MG63 (cell line): ENCODE data around the gene RAB37. TPM values are rescaled to one million over a fixed set of nuclear protein-coding genes. Genes with fewer than 3 reads are reported as not detected.

ENCODE experiments used
- DNase-seq: peaks from one replicate; pipeline ENCODE4 v3.0.0-alpha.2; 2020
- H3K27me3 ChIP-seq: fragments of 250-450 bp; sonication (Bioruptor Pico); 2 replicates; pipeline ENCODE4 v1.5.1; 2020; ENCODE audit warnings: mild to moderate bottlenecking, moderate library complexity
- H3K36me3 ChIP-seq: fragments of 250-450 bp; sonication (Bioruptor Pico); 2 replicates; pipeline ENCODE4 v1.5.1; 2020; ENCODE audit warnings: mild to moderate bottlenecking, moderate library complexity
- H3K4me3 ChIP-seq: fragments of 250-450 bp; sonication (Bioruptor Pico); 2 replicates; pipeline ENCODE4 v1.5.1; 2020; ENCODE audit warnings: mild to moderate bottlenecking, moderate library complexity
- H3K9me3 ChIP-seq: fragments of 250-450 bp; sonication (Bioruptor Pico); 2 replicates; pipeline ENCODE4 v1.5.1; 2020; ENCODE audit warnings: mild to moderate bottlenecking, moderate library complexity
- total RNA-seq: library from RNA; depleted of rRNA; stranded (reverse); fragments of >200 nt; shearing (Covaris generic); gene quantifications from 2 replicates; pipeline ENCODE4 v1.2.3, GENCODE V29; 2014; ENCODE audit warnings: low replicate concordance

The RAB37 gene
- total RNA-seq, 1 experiment from 2014 or later, result not detected

DNA sequence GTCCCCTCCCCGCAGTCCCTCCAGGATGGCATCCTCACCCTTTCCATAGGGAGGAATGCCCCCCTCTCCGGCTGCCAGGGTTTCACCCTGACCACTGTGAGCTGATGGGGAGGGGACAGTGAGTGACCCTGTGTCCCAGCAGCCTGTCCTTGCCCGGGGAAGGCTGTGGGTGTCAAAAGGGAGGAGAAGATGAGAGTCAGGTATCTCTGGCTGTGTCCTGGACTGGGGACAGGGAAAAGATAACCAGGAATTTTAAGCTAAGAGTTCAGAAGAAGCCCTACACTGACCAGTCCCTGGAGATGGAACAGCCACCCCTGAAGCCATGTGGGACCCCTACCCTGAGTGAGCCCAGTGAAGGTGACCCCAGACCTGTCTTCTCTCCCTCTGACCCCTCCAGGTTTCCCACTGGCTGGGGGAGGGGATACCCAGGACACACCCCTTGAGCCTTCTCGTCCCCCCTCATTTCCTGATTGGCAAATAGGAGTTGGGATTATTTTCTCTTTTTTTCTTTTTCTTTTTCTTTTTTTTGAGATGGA is 27.8 kb downstream of the RAB37 start:
- H3K27me3 ChIP-seq, result no peaks in the 10 kb centered on the region
- H3K4me3 ChIP-seq, result no peak overlapping the region
- peaks cover 62% of the 10 kb centered on the region for H3K36me3 ChIP-seq
- no peaks in the 10 kb centered on the region for H3K9me3 ChIP-seq
- no peak for DNase-seq

DNA sequence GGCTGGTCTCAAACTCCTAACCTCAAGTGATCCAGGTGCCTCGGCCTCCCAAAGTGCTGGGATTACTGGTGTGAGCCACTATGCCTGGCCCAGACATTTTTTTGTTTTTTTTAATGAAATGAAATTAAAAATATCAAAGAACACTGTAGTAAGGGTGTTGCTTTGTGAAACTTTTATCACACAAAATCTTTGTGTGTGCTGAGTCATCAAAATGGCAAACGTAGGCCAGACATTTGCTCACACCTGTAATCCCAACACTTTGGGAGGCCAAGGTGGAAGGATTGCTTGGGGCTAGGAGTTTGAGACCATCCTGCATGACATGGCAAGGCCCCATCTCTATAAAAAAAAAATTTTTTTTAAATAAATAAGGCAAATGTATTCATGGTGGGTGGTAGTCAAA is 29.4 kb downstream of the RAB37 start:
- DNase-seq, result no peak
- H3K9me3 ChIP-seq, result no peaks in the 10 kb centered on the region

DNA sequence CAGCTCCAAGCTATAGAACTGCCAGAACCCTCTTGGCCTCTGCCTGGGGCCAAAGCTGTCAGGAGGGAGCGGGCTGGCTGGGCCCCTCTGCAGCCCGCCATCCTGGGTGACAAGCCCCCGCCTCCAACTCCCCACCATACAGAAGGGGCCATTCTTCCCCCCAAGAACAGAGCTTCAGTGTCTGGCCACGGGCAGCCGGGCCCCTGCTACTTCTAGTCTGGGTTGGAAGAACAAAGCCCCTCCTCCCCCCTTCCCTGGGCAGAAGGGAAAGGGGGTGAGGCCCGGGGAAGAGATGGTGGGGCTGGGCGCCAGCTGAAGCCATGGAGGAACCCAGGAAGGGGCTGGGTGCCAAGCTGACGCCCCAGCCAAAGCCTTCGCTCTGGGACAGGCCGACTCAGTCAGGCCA is 30.1 kb downstream of the RAB37 start:
- H3K4me3 ChIP-seq, result no peak overlapping the region
- H3K9me3 ChIP-seq, result no peaks in the 10 kb centered on the region
- DNase-seq, result peak; percentile 59
- H3K36me3 ChIP-seq, result peaks cover 85% of the 10 kb centered on the region
- H3K27me3 ChIP-seq, result no peaks in the 10 kb centered on the region

More for the DNA sequence above, 29.4 kb downstream of the RAB37 start:
- Histone ChIP-seq H3K27me3 (no peaks in the 10 kb centered on the region), H3K36me3 (peaks cover 78% of the 10 kb centered on the region), H3K4me3 (no peak overlapping the region)

DNA sequence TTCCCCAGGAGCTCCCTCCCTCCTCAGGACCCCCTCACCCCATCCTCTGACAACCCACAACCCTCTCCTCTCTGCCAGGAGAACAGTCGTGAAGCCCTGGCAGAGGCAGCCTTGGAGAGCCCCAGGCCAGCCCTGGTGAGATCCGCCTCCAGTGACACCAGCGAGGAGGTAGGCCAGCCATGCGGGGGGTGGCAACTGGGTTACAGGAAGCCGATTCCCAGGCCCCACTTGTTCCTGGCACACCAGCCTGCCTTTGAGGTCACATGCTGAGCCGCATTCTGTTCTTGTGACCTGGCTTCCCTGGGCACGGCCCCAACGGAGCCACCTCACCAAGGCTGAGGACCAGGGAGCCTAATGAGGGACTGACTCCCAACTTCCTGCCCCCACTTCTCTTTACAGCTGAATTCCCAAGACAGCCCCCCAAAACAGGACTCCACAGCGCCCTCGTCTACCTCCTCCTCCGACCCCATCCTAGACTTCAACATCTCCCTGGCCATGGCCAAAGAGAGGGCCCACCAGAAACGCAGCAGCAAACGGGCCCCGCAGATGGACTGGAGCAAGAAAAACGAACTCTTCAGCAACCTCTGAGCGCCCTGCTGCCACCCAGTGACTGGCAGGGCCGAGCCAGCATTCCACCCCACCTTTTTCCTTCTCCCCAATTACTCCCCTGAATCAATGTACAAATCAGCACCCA is 31.2 kb downstream of the RAB37 start:
- peak; percentile 98 for DNase-seq
- no peak overlapping the region for H3K4me3 ChIP-seq

DNA sequence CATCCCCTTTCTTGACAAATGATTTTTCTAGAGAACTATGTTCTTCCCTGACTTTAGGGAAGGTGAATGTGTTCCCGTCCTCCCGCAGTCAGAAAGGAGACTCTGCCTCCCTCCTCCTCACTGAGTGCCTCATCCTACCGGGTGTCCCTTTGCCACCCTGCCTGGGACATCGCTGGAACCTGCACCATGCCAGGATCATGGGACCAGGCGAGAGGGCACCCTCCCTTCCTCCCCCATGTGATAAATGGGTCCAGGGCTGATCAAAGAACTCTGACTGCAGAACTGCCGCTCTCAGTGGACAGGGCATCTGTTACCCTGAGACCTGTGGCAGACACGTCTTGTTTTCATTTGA is 31.7 kb downstream of the RAB37 start:
- Histone ChIP-seq H3K4me3 (no peak overlapping the region), H3K36me3 (peaks cover 89% of the 10 kb centered on the region), H3K27me3 (no peaks in the 10 kb centered on the region), H3K9me3 (no peaks in the 10 kb centered on the region)
- no peak for DNase-seq

More for the DNA sequence above, 31.2 kb downstream of the RAB37 start:
- Histone ChIP-seq H3K36me3 (peaks cover 89% of the 10 kb centered on the region), H3K27me3 (no peaks in the 10 kb centered on the region), H3K9me3 (no peaks in the 10 kb centered on the region)

DNA sequence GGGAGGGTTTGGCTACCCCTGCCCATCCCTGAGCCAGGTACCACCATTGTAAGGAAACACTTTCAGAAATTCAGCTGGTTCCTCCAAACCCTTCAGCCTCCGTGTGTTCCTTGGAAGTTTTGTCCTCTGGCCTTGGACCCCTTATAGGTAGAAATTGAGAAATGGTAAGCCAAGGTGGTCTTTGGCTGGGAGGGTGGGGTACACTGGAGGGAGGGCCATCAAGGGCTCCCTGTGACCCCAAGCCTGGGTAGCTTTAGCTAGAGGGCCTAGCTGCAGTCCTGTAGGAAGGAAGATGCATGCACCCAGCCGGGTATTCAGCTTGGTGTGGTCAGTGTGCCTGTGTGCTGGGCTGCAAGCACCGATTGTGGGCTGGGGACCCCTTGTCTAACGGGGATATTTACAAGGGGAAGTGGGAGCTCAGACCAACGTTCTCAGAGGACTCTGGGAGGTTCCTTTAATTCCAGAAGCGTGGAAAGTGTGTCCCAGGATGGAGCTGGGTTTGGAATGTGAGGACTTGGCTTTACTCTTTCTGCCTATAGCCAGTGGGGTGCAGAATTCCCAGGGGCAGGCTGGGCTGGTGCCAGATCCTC is 32.3 kb downstream of the RAB37 start:
- no peaks in the 10 kb centered on the region for H3K27me3 ChIP-seq
- no peak for DNase-seq
- H3K4me3 ChIP-seq, result no peak overlapping the region
- no peaks in the 10 kb centered on the region for H3K9me3 ChIP-seq
- H3K36me3 ChIP-seq, result peaks cover 90% of the 10 kb centered on the region

DNA sequence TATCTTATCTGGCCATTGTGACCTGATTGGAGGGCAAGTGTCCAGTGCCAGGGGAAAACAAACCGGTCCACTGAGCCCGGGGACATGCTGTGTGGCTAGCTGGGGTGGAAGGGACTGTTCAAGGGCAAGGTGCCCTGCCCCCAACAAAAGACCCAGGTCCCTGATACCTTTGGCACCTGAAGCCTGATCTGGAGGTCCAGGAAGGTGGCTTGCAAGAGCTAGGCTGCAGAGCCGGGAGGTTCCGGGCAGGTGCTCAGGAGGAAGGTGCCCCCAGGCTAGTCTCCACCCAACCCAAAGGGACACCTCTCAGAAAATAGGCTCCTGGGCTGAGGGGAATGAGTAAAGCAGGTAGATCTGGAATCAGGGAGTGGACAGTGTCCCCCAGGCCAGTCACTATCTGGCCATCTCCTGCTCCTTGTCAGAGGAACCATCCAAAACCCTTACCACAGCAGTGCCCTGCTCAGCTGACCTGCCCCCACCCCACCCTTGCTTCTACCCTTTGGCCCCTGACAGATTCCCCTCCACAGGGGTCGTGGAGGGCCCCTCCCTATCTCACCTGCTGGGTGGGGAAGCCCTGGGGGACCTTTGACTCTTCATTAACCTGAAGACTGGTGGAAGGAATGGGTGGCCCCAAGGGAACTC is 32.9 kb downstream of the RAB37 start:
- no peak for DNase-seq
- H3K27me3 ChIP-seq, result no peaks in the 10 kb centered on the region
- no peak overlapping the region for H3K4me3 ChIP-seq
- no peaks in the 10 kb centered on the region for H3K9me3 ChIP-seq
- peaks cover 89% of the 10 kb centered on the region for H3K36me3 ChIP-seq

DNA sequence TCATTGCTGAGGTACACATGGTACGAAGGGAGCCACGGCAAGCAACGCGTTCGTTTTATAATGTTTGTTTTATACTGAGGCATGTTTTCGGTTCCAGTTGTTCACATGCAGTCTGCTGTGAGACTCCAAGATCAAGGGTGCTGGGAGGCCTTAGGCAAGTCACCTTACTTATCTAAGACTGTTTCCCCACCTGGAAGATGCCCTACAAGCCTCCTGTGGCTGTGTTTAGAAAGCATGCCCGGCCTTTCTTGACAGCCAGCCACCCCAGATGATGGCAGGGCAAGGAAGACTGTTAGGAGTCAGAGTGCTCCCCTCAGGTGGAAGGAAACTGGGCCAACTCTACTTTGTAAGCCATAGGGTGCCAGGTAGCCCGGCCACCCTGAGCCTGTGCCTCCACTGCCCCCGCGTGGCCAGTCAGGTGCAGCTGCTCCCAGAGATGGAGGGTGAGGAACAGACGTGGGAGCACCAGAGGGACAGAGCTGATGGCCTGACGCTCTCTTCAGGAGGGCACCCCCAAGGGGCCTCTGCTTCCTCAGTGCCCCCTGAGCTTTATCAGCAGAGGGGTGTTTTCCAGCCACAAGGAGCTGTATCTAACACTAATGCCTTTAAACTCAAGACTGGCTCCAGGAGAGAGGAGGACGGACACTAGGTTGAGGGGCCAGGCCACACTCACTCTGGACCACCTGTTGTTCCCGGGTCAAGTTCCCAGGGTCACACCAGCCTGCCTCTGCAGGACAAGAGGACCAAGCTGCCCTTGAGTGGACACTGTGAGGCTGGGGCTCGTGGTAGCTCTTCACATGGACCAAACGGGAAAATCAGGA is 33.7 kb downstream of the RAB37 start:
- no peak for DNase-seq
- Histone ChIP-seq H3K27me3 (no peaks in the 10 kb centered on the region), H3K4me3 (no peak overlapping the region), H3K9me3 (no peaks in the 10 kb centered on the region), H3K36me3 (peaks cover 87% of the 10 kb centered on the region)

DNA sequence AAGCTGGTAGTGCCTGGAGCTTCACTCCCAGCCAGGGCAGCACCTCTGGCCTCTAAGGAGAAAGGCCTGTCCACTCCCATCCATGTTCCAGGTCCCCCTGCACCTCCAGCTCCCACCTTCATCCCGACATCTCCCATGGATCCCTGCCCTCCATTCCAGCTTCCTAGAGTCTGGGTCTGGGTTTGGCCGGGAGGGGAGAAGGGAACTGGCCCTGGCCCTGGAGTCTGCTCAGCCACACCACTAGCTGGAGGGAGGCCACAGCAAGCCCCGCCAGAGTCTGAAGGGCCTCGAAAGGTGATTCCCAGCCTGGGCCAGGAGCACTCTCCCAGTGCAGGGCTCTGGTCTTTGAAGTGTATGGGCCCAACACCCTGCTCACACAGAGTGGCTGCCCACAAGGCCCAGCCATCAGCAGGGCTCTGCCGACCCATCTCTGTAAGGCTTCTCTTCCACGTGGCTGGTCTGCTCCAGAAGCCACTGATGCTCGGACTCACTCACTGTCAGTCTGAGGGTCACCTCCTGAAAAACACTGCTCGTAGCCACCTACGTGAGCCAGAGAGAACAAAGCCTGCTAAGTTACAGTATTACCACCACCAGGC is 34.4 kb downstream of the RAB37 start:
- no peak for DNase-seq
- no peaks in the 10 kb centered on the region for H3K9me3 ChIP-seq
- no peak overlapping the region for H3K4me3 ChIP-seq
- peaks cover 81% of the 10 kb centered on the region for H3K36me3 ChIP-seq
- no peaks in the 10 kb centered on the region for H3K27me3 ChIP-seq

DNA sequence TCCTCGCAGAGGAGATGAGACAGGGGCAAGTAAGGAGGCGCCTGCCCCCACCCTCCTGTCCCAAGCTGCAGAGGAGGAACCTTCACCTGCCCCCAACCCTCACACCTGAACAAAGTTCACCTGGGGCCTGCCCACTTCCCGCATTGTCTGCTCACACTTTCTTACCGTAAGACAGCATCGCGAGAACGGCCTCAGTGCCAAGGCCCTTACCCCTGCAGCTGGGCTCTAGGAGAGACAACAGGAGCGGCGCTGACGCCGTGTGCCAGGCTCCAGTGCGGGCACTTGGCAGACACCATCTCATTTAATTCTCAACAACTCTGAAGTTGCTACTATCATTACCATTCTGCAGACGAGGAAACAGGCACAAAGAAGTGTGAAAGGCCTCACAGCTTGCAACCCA is 35.0 kb downstream of the RAB37 start:
- H3K27me3 ChIP-seq, result no peaks in the 10 kb centered on the region
- no peak overlapping the region for H3K4me3 ChIP-seq
- no peak for DNase-seq
- no peaks in the 10 kb centered on the region for H3K9me3 ChIP-seq
- peaks cover 75% of the 10 kb centered on the region for H3K36me3 ChIP-seq

DNA sequence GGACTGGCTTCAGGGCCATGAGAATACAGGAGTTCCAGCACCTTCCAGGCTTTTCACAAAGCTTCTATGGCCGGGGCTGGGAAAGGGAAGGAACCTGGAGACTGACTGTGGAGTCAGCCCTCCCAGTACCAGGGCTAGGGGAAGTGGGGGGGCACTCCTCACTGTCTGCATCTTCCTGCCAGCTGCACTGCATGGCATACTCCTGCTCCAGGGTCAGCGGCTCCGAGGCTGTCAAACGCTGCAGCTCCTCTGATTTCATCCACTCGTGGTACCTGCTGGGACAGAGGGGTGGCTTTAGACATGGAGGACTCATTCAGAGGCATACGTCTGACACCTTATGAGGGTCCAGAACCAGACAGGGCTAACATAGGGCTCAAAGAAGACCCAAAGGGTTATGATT is 36.4 kb downstream of the RAB37 start:
- H3K4me3 ChIP-seq, result no peak overlapping the region
- H3K27me3 ChIP-seq, result no peaks in the 10 kb centered on the region
- DNase-seq, result no peak
- H3K36me3 ChIP-seq, result peaks cover 69% of the 10 kb centered on the region
- H3K9me3 ChIP-seq, result no peaks in the 10 kb centered on the region

DNA sequence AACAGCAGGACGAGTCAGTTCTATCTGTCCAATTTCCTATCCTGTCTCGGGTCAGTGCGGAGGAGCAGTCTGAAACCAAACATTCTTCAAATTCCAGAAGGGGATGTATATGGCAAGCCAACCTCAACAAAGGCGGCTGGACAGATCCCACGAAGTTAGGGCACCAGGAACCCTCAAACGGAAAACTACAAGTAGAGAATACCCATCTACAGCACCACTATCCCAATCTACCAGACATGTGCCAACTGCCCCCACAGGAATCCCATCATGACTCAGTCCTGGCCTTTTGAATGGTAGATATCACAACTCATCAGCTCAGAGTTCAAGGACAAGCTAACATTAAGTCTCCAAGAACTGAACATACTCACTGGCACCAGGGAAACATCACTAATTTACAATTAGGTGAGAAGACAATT is 36.8 kb downstream of the RAB37 start:
- DNase-seq, result no peak
- Histone ChIP-seq H3K4me3 (no peak overlapping the region), H3K9me3 (no peaks in the 10 kb centered on the region), H3K36me3 (peaks cover 64% of the 10 kb centered on the region), H3K27me3 (no peaks in the 10 kb centered on the region)

DNA sequence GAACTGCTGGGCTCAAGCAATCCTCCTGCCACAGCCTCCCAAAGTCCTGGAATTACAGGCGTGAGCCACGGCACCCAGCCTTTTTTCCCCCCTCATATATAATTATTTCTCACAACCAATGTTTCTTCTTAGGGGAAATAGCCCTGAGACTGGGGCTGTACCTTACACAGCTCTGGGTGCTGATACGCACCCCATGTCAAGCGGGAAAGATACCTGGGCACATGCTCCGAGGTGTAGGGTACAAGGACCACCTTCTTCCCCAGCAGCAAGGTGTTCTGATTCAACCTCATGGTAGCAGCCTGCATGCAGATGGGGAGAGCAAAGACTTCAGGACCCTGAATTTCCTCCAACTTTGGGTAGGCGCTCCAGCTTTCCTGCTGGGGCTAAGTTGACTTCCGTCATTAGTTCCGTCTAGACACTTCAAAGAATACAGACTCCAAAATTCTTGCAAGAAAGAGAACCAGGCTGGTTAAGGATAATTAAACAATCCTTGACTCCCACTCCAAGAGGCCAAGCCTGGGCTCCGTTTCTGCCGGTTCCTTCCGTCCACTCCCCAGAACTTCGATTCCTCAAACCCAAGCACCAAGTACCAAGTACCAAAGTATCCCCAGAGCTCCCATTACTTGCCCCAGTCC is 38.5 kb downstream of the RAB37 start:
- peaks cover 50% of the 10 kb centered on the region for H3K36me3 ChIP-seq
- no peaks in the 10 kb centered on the region for H3K9me3 ChIP-seq
- peak overlapping the region; percentile 86 for H3K4me3 ChIP-seq
- DNase-seq, result no peak
- no peaks in the 10 kb centered on the region for H3K27me3 ChIP-seq

DNA sequence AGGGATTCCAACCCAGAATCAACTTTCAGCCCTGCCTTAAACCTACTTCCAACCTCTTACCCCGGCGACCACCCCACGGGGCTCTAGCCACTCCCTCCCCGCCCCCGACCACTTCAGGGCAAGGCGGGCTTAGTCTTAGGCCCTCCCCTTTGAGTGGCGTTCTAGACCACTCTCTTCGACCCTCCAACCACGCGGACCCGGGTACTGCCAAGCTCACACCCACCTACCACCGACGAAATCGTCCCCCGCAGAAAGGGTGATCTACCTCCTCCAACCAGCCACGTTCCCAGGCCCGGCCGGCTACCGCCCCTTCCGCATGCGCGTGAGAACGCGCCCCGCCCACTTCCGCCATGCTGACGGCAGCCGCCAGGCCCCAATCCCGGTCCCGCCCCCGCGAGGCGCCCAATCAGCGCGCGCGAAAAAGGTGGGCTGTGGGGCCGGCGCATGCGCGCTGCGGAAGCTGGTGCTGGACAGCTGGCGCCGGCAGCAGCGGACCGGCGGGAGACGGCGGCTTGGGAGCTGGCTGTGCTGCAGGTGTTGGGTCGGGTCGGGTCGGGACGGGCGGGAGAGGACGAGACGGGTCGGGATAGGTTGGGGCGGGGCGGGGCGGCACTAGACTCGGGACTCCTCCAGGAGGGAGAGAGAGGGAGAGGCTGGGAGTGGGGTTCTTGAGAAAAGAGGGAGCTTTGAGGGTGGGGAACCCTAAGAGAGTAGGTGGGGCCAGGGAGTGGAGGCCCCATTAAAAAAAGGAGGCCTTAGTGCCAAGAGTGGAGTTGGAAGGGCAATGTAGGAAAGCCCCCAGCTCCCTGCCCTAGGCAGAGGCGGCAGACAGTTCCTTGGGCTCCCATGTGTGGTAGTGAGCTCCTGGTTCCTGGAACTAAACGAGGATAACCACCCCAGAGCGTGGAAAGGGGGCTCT is 39.2 kb downstream of the RAB37 start, which contains the start of gene NAT9:
Gene NAT9 (minus strand): TSS at position 302 of the 919 bp plus-strand sequence. CDS start 647 bp downstream, outside the sequence.
- H3K27me3 ChIP-seq, result no peaks in the 10 kb centered on the region
- peaks cover 43% of the 10 kb centered on the region for H3K36me3 ChIP-seq
- H3K4me3 ChIP-seq, result peak within 1 kb of the TSS; percentile 86

DNA sequence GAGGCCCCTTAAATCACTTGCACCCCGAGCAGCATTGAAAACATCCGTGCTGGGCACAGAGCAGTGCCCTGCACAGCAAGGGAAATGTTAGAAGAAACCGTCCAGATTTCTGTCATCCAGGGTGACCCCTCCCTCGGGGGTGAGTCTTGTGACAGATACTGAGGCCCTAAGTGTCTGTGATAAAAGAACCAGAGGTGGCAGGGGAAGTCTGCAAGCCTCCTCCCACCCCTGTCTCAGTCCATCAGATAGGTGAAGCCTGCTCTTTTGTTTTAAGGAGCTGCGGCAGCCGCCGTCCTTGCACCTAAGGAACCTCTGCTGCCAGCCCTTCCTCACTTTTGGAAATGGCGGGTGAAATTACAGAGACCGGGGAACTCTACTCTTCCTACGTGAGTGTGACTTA is 39.9 kb downstream of the RAB37 start:
- H3K27me3 ChIP-seq, result no peaks in the 10 kb centered on the region
- no peak for DNase-seq
- no peaks in the 10 kb centered on the region for H3K9me3 ChIP-seq
- peak overlapping the region; percentile 86 for H3K4me3 ChIP-seq
- H3K36me3 ChIP-seq, result peaks cover 37% of the 10 kb centered on the region

More for the DNA sequence above, 39.2 kb downstream of the RAB37 start, which contains the start of gene NAT9:
- no peaks in the 10 kb centered on the region for H3K9me3 ChIP-seq
- DNase-seq, result peak; percentile 98
